ENCODE measurements around the gene SPOPL.
A peak's percentile ranks its signal among the peaks of the same experiment; 100 is the strongest.

The SPOPL gene

GRCh38 chr2:138564586-138565229 is 63.1 kb downstream of the SPOPL start:
- DNase-seq (ENCODE audit: low read depth): peak; percentile 28
- TF ChIP-seq CTCF (conservative IDR thresholded peaks at IDR 0.05; ENCODE audit: low read depth, low read length): no peak
- no peak overlapping the region for H3K4me3 ChIP-seq (ENCODE audit: low read depth, low read length)

- DNase-seq (ENCODE audit: low read depth): peak; percentile 1
- no peak overlapping the region for H3K4me3 ChIP-seq (ENCODE audit: low read depth, low read length)
- TF ChIP-seq CTCF (conservative IDR thresholded peaks at IDR 0.05; ENCODE audit: low read depth, low read length): no peak
These were observed 63.6 kb downstream of the SPOPL start for GRCh38 chr2:138565230-138565598.

GRCh38 chr2:138572318-138572717 is 70.7 kb downstream of the SPOPL start:
- peak; percentile 50 for DNase-seq (ENCODE audit: low read depth)
- no peak overlapping the region for H3K4me3 ChIP-seq (ENCODE audit: low read depth, low read length)

GRCh38 chr2:138577066-138577465 is 75.5 kb downstream of the SPOPL start:
- no peak overlapping the region for H3K4me3 ChIP-seq (ENCODE audit: low read depth, low read length)
- DNase-seq (ENCODE audit: low read depth): no peak
- no peak for TF ChIP-seq CTCF (conservative IDR thresholded peaks at IDR 0.05; ENCODE audit: low read depth, low read length)

More at GRCh38 chr2:138572318-138572717, 70.7 kb downstream of the SPOPL start:
- TF ChIP-seq CTCF (conservative IDR thresholded peaks at IDR 0.05; ENCODE audit: low read depth, low read length): no peak

- no peak for TF ChIP-seq CTCF (conservative IDR thresholded peaks at IDR 0.05; ENCODE audit: low read depth, low read length)
- no peak for DNase-seq (ENCODE audit: low read depth)
These were observed 78.0 kb downstream of the SPOPL start for GRCh38 chr2:138579556-138579955.

GRCh38 chr2:138581909-138582308 is 80.3 kb downstream of the SPOPL start:
- DNase-seq (ENCODE audit: low read depth): no peak
- H3K4me3 ChIP-seq (ENCODE audit: low read depth, low read length): no peak overlapping the region

More at GRCh38 chr2:138579556-138579955, 78.0 kb downstream of the SPOPL start:
- H3K4me3 ChIP-seq (ENCODE audit: low read depth, low read length): no peak overlapping the region

More at GRCh38 chr2:138581909-138582308, 80.3 kb downstream of the SPOPL start:
- no peak for TF ChIP-seq CTCF (conservative IDR thresholded peaks at IDR 0.05; ENCODE audit: low read depth, low read length)
